ENCODE results near the gene ACTL7B. TPM values are rescaled to one million over a fixed set of nuclear protein-coding genes. Genes with fewer than 3 reads are reported as not detected.

The ACTL7B gene
- total and polyA plus RNA-seq, 2 of the 8 experiments (the other 6 are each of a cell fraction or from before 2014, with no cell fraction given) = not detected

- Histone ChIP-seq H3K27ac (ENCODE audit: low read depth, low read length) (no peak overlapping the region), H3K4me3 (ENCODE audit: extremely low read depth in 1 of 4, insufficient read depth in 2 of 4, low read depth in 3 of 4, low read length in 4 of 4) (no peak overlapping the region), H2AK5ac (ENCODE audit: low read depth, low read length) (no peak overlapping the region), H2BK120ac (replicated peaks; ENCODE audit: low read depth, low read length) (no peak overlapping the region), H3K56ac (replicated peaks; ENCODE audit: insufficient read length, low read depth, low read length) (no peak overlapping the region), H4K91ac (replicated peaks; ENCODE audit: insufficient read length, low read length) (no peak overlapping the region), H2BK15ac (ENCODE audit: low read length) (no peak overlapping the region), H4K5ac (ENCODE audit: insufficient read length, low read depth, low read length) (no peak overlapping the region), H3K18ac (ENCODE audit: extremely low read depth, low read length) (no peak overlapping the region), H4K8ac (ENCODE audit: extremely low read depth, insufficient read depth, low read length) (no peak overlapping the region), H3K23me2 (ENCODE audit: low read depth, low read length) (no peaks in the 10 kb centered on the region), H4K20me1 (replicated peaks in 1 of 2; ENCODE audit: control insufficient read depth in 1 of 2, insufficient read depth in 2 of 2, low read length in 2 of 2) (no peaks in the 10 kb centered on the region), H2AFZ (ENCODE audit: low read length) (no peak overlapping the region), H3K14ac (ENCODE audit: insufficient read length) (no peak overlapping the region), H3K4me1 (replicated peaks in 1 of 4; ENCODE audit: control insufficient read depth in 3 of 4, insufficient read depth in 4 of 4, low read length in 3 of 4) (no peaks in the 10 kb centered on the region), H3K27me3 (replicated peaks in 1 of 4; ENCODE audit: control insufficient read depth in 3 of 4, extremely low read depth in 1 of 4, insufficient read depth in 3 of 4, low read length in 3 of 4) (no peaks in the 10 kb centered on the region), H3K23ac (ENCODE audit: insufficient read length) (no peak overlapping the region), H3K9me3 (ENCODE audit: insufficient read depth in 2 of 2, low read depth in 1 of 2, low read length in 1 of 2) (0 out of 4 replicates have a peak, but pooled peaks cover 0 to 3% of the 10 kb centered on the region in 2 experiments), H3K36me3 (ENCODE audit: control insufficient read depth in 2 of 4, insufficient read depth in 4 of 4, low read length in 3 of 4) (no peaks in the 10 kb centered on the region), H2BK20ac (ENCODE audit: low read length) (no peak overlapping the region), H3K79me2 (ENCODE audit: control insufficient read depth in 1 of 2, insufficient read depth in 2 of 2, low read length in 2 of 2) (no peaks in the 10 kb centered on the region), H2BK5ac (ENCODE audit: low read depth, low read length) (no peak overlapping the region), H3K4me2 (ENCODE audit: insufficient read depth in 1 of 2, low read depth in 2 of 2, low read length in 2 of 2) (no peak overlapping the region), H3K79me1 (ENCODE audit: low read depth, low read length) (no peaks in the 10 kb centered on the region), H3K4ac (replicated peaks; ENCODE audit: insufficient read length, low read depth, low read length) (no peak overlapping the region), H3K9ac (replicated peaks in 1 of 4; ENCODE audit: extremely low read depth in 1 of 4, low read depth in 3 of 4, low read length in 3 of 4) (no peak overlapping the region), H2BK12ac (ENCODE audit: low read depth, low read length) (no peak overlapping the region)
- ChIA-PET CTCF (ENCODE audit: partially characterized antibody) (no interaction called here), POLR2A (ENCODE audit: partially characterized antibody) (no interaction called here)
- WGBS, 2 experiments (ENCODE audit: extremely low coverage in 1 of 2, insufficient coverage in 1 of 2, insufficient read length in 1 of 2, insufficient replicate concordance in 2 of 2, low coverage in 1 of 2, low lambda C conversion rate in 2 of 2, missing lambda C conversion rate in 1 of 2) = 84% methylated on average over 2 of the region's 2 CpGs; no CpG with 5 or more reads in 1 of the 2 experiments
- DNase-seq (ENCODE audit: low read depth in 1 of 2, low spot score in 2 of 2) (no peak), FAIRE-seq (no peak)
- TF ChIP-seq ZNF274 (IDR thresholded peaks at IDR 0.05; ENCODE audit: borderline replicate concordance, extremely low read depth, low read length) (no peak), RFX5 (IDR thresholded peaks at IDR 0.05; ENCODE audit: borderline replicate concordance, low read depth, low read length) (no peak), POU5F1 (IDR thresholded peaks at IDR 0.05; ENCODE audit: low read depth, low read length) (no peak), JUND (IDR thresholded peaks at IDR 0.05; ENCODE audit: low read length) (no peak), HDAC6 (IDR thresholded peaks at IDR 0.05; ENCODE audit: low read depth, low read length) (no peak), KDM4A (IDR thresholded peaks at IDR 0.05; ENCODE audit: low read depth, low read length, severe bottlenecking) (no peak), CREB1 (IDR thresholded peaks at IDR 0.05) (no peak), TAF1 (IDR thresholded peaks at IDR 0.05; ENCODE audit: low read depth, low read length) (no peak), CTBP2 (IDR thresholded peaks at IDR 0.05; ENCODE audit: borderline replicate concordance, insufficient read depth, insufficient read length, low read length) (no peak)
Observed at GRCh38 chr9:108830272-108830671, 25.5 kb downstream of the ACTL7B start.
